Caco-2 (cell line): ENCODE measurements around the gene GRN. TPM values are rescaled to one million over a fixed set of nuclear protein-coding genes. Genes with fewer than 3 reads are reported as not detected.
"Not testable (repeated sequence)": the region's sequence is repeated elsewhere in the genome, so short reads cannot be mapped to it uniquely, and the experiment has no call there.

ENCODE experiments used
- BruUV-seq: library from RNA; stranded (reverse); fragments of 400-500 nt; replicated peaks from 2 replicates; lab custom pipeline; 2021; lab: Mats Ljungman, UMichigan
- CTCF ChIA-PET: fragments of 300-600 bp; sonication (Branson Sonifier 250); formaldehyde crosslinking; loops from one replicate; lab custom pipeline; 2022; ENCODE audit warnings: antibody characterized with exemption; lab: Charles Lee
- POLR2A ChIA-PET: fragments of 300-600 bp; sonication (Branson Sonifier 250); formaldehyde crosslinking; loops from one replicate; lab custom pipeline; 2022; ENCODE audit warnings: antibody characterized with exemption; lab: Charles Lee
- DNase-seq, 2 experiments: peaks; one replicate each; pipeline versions ENCODE4 v3.0.0 to v3.0.0-alpha.2; 2020 to 2022
- H3K27me3 ChIP-seq: replicated peaks from 2 replicates; pipeline ENCODE4 v1.6.0; 2011; ENCODE audit warnings: low read length; ENCODE audit not compliant: control insufficient read depth, insufficient read depth
- H3K36me3 ChIP-seq: 2 replicates; pipeline ENCODE4 v1.5.1; 2011; ENCODE audit warnings: low read length; ENCODE audit not compliant: control insufficient read depth, insufficient read depth
- H3K4me1 ChIP-seq: fragments of 250-450 bp; sonication (Bioruptor Pico); 2 replicates; pipeline ENCODE4 v1.5.1; 2020; ENCODE audit warnings: mild to moderate bottlenecking
- H3K4me3 ChIP-seq: 2 replicates; pipeline ENCODE4 v1.5.1; 2011; ENCODE audit warnings: low read depth, mild to moderate bottlenecking, control low read depth, low read length
- H3K9me3 ChIP-seq: fragments of 250-450 bp; sonication (Bioruptor Pico); 2 replicates; pipeline ENCODE4 v1.5.1; 2020; ENCODE audit warnings: mild to moderate bottlenecking, moderate library complexity
- H3K27ac Mint-ChIP-seq: one replicate; pipeline ENCODE4 v1.8.0; 2022; ENCODE audit warnings: mixed read lengths; ENCODE audit not compliant: unreplicated experiment
- H3K27me3 Mint-ChIP-seq: one replicate; pipeline ENCODE4 v1.8.0; 2022; ENCODE audit warnings: mixed read lengths; ENCODE audit not compliant: insufficient read depth, unreplicated experiment
- H3K36me3 Mint-ChIP-seq: one replicate; pipeline ENCODE4 v1.8.0; 2022; ENCODE audit warnings: mild to moderate bottlenecking, mixed read lengths; ENCODE audit not compliant: insufficient read depth, unreplicated experiment
- H3K4me1 Mint-ChIP-seq: one replicate; pipeline ENCODE4 v1.8.0; 2022; ENCODE audit warnings: low read depth, mixed read lengths; ENCODE audit not compliant: unreplicated experiment
- H3K4me3 Mint-ChIP-seq: one replicate; pipeline ENCODE4 v1.8.0; 2022; ENCODE audit warnings: mild to moderate bottlenecking, moderate library complexity, mixed read lengths; ENCODE audit not compliant: unreplicated experiment
- H3K9me3 Mint-ChIP-seq: one replicate; pipeline ENCODE4 v1.8.0; 2022; ENCODE audit warnings: mixed read lengths; ENCODE audit not compliant: unreplicated experiment
- CTCF ChIP-seq, 2 experiments: fragments of 200-600 bp in 1 of 2; IDR thresholded peaks; 1 replicate in 1 of 2; 2 replicates in 1 of 2; pipeline versions ENCODE4 v1.5.1 to v1.8.0; 2011 to 2022; ENCODE audit warnings: antibody characterized with exemption in 1 of 2, control low read depth in 1 of 2, inconsistent platforms in 1 of 2, low read depth in 1 of 2, low read length in 1 of 2, mild to moderate bottlenecking in 1 of 2, moderate library complexity in 1 of 2; ENCODE audit not compliant: insufficient read depth in 1 of 2, severe bottlenecking in 1 of 2, unreplicated experiment in 1 of 2
- intact Hi-C: fragments of 100-400 bp; cut with micrococcal nuclease; formaldehyde crosslinking; loops from one replicate; pipeline ENCODE4 v1.10.0; 2022; ENCODE audit not compliant: unreplicated experiment
- total RNA-seq: library from RNA; stranded (reverse); gene quantifications from 2 replicates; pipeline ENCODE4 v1.2.3, GENCODE V29; 2022

The GRN gene
- total RNA-seq, 1 experiment from 2014 or later = 167 TPM

GRCh38 chr17:44343510-44344209 is 1.4 kb upstream of the GRN start:
- DNase-seq = no peak
- Mint-ChIP-seq H3K27me3 (peaks cover 3% of the 10 kb centered on the region), H3K9me3 (no peaks in the 10 kb centered on the region), H3K4me1 (peaks cover 22% of the 10 kb centered on the region), H3K27ac (no peak overlapping the region), H3K36me3 (peaks cover 12% of the 10 kb centered on the region), H3K4me3 (no peak overlapping the region)
- no peak for TF ChIP-seq CTCF (IDR thresholded peaks at IDR 0.05; ENCODE audit: insufficient read depth in 1 of 2, low read depth in 1 of 2, low read length in 1 of 2, severe bottlenecking in 1 of 2, unreplicated experiment in 1 of 2)
- POLR2A ChIA-PET = no interaction called here
- CTCF ChIA-PET = no interaction called here
- no TSS peak for BruUV-seq
- 0 out of 2 replicates have a peak, but pooled peaks cover 6% of the 10 kb centered on the region for H3K4me1 ChIP-seq
- H3K9me3 ChIP-seq = no peaks in the 10 kb centered on the region
- no peaks in the 10 kb centered on the region for H3K36me3 ChIP-seq
- H3K4me3 ChIP-seq = no peak overlapping the region
- no peaks in the 10 kb centered on the region for H3K27me3 ChIP-seq
- intact Hi-C loops = no loop called here

GRCh38 chr17:44345454-44346026 is 438 bp downstream of the GRN start:
- H3K36me3 Mint-ChIP-seq = peaks cover 12% of the 10 kb centered on the region
- H3K27ac Mint-ChIP-seq = peak overlapping the region; percentile 90
- BruUV-seq = TSS peak; percentile 70
- peaks cover 22% of the 10 kb centered on the region for H3K4me1 Mint-ChIP-seq
- TF ChIP-seq CTCF (IDR thresholded peaks at IDR 0.05; ENCODE audit: insufficient read depth in 1 of 2, low read depth in 1 of 2, low read length in 1 of 2, severe bottlenecking in 1 of 2, unreplicated experiment in 1 of 2) = peak; percentile 57 to 69
- H3K4me3 ChIP-seq = peak overlapping the region; percentile 69
- no peaks in the 10 kb centered on the region for H3K27me3 ChIP-seq
- POLR2A ChIA-PET = interaction anchor here (0.6 to 1.5 kb wide), 4 partner anchors 13 to 160 kb away, joined by 3 to 4 read pairs (median 4); no protein-coding TSS in a partner anchor
- peaks cover 3% of the 10 kb centered on the region for H3K27me3 Mint-ChIP-seq
- H3K36me3 ChIP-seq = no peaks in the 10 kb centered on the region
- no peaks in the 10 kb centered on the region for H3K9me3 Mint-ChIP-seq
- intact Hi-C loops = loop anchor here (1.0 kb wide), 1 partner anchor 14 kb away; no protein-coding TSS in a partner anchor
- peak; percentile 72 for DNase-seq
- peak overlapping the region; percentile 90 for H3K4me3 Mint-ChIP-seq
- H3K4me1 ChIP-seq = 0 out of 2 replicates have a peak, but pooled peaks cover 6% of the 10 kb centered on the region
- no peaks in the 10 kb centered on the region for H3K9me3 ChIP-seq
- CTCF ChIA-PET = interaction anchor here (0.6 to 1.9 kb wide), 13 partner anchors 13 to 177 kb away, joined by 3 to 10 read pairs (median 4); partner anchors contain the start of genes FAM171A2 and SLC25A39

- no peaks in the 10 kb centered on the region for H3K9me3 ChIP-seq
- peaks cover 2% of the 10 kb centered on the region; the same call in 1 of the 2 replicates for H3K36me3 ChIP-seq
- BruUV-seq = no TSS peak
- Mint-ChIP-seq H3K27ac (peak overlapping the region; percentile 90), H3K4me3 (peak overlapping the region; percentile 90), H3K4me1 (peaks cover 15% of the 10 kb centered on the region), H3K36me3 (peaks cover 12% of the 10 kb centered on the region), H3K27me3 (peaks cover under 1% of the 10 kb centered on the region), H3K9me3 (no peaks in the 10 kb centered on the region)
- ChIA-PET CTCF (interaction anchor here (0.6 to 1.9 kb wide), 12 partner anchors 14 to 178 kb away, joined by 3 to 10 read pairs (median 4); partner anchors contain the start of gene FAM171A2), POLR2A (interaction anchor here (0.6 to 1.5 kb wide), 3 partner anchors 15 to 161 kb away, joined by 3 to 4 read pairs (median 4); no protein-coding TSS in a partner anchor)
- 0 out of 2 replicates have a peak, but pooled peaks cover 6% of the 10 kb centered on the region for H3K4me1 ChIP-seq
- peak overlapping the region; percentile 69 for H3K4me3 ChIP-seq
- DNase-seq = no peak
- intact Hi-C loops = no loop called here
- TF ChIP-seq CTCF (IDR thresholded peaks at IDR 0.05; ENCODE audit: insufficient read depth in 1 of 2, low read depth in 1 of 2, low read length in 1 of 2, severe bottlenecking in 1 of 2, unreplicated experiment in 1 of 2) = no peak
- no peaks in the 10 kb centered on the region for H3K27me3 ChIP-seq
Measured at GRCh38 chr17:44346064-44346844, 1.2 kb downstream of the GRN start.

- H3K4me1 ChIP-seq, H3K9me3 ChIP-seq, H3K27ac Mint-ChIP-seq, H3K4me3 Mint-ChIP-seq, BruUV-seq, H3K9me3 Mint-ChIP-seq, DNase-seq, H3K4me3 ChIP-seq, intact Hi-C loops, POLR2A ChIA-PET, H3K27me3 ChIP-seq, CTCF ChIA-PET, H3K27me3 Mint-ChIP-seq, H3K36me3 ChIP-seq: not testable (repeated sequence)
- peaks cover 12% of the 10 kb centered on the region for H3K36me3 Mint-ChIP-seq
- H3K4me1 Mint-ChIP-seq = peaks cover 15% of the 10 kb centered on the region
Measured at GRCh38 chr17:44347206-44348055, 2.3 kb downstream of the GRN start.
